K562 (cell line): Measurements from ENCODE around the gene S100A1. TPM values are rescaled to one million over a fixed set of nuclear protein-coding genes. Genes with fewer than 3 reads are reported as not detected.

Experiments used
- BCOR ChIP-seq: fragments of 450-650 bp; IDR thresholded peaks from 2 replicates; pipeline ENCODE4 v1.6.1; 2016
- BRD9 ChIP-seq: fragments of 450-650 bp; IDR thresholded peaks from 2 replicates; pipeline ENCODE4 v1.6.1; 2018; ENCODE audit warnings: low read depth; ENCODE audit not compliant: partially characterized antibody
- DDX20 ChIP-seq: fragments of 450-650 bp; IDR thresholded peaks from 2 replicates; pipeline ENCODE4 v1.6.1; 2016; ENCODE audit warnings: missing genetic modification characterization, low read depth, mild to moderate bottlenecking, missing compliant biosample characterization, moderate library complexity
- FOXP1 ChIP-seq: sonication (generic); formaldehyde crosslinking; IDR thresholded peaks from 2 replicates; pipeline ENCODE4 v1.8.0; 2022; ENCODE audit warnings: mild to moderate bottlenecking, missing genetic modification reagents
- MTA3 ChIP-seq: fragments of 450-650 bp; formaldehyde crosslinking; IDR thresholded peaks from 2 replicates; pipeline ENCODE4 v1.6.1; 2017; ENCODE audit warnings: mild to moderate bottlenecking, borderline replicate concordance
- NFE2L1 ChIP-seq: fragments of 450-650 bp; IDR thresholded peaks from 2 replicates; pipeline ENCODE4 v1.6.1; 2016; ENCODE audit warnings: missing genetic modification characterization, low read depth, mild to moderate bottlenecking, missing compliant biosample characterization, moderate library complexity, borderline replicate concordance
- PHB2 ChIP-seq: fragments of 450-650 bp; IDR thresholded peaks from 2 replicates; pipeline ENCODE4 v1.6.1; 2017; ENCODE audit warnings: low read depth
- SAP30 ChIP-seq: fragments of 200-600 bp; sonication (generic); IDR thresholded peaks from 2 replicates; pipeline ENCODE4 v1.6.1; 2012; ENCODE audit warnings: borderline replicate concordance, low read depth, mild to moderate bottlenecking, moderate library complexity, low read length, control low read depth, inconsistent platforms; ENCODE audit not compliant: insufficient read depth, poor library complexity, severe bottlenecking
- SP1 ChIP-seq: sonication (generic); formaldehyde crosslinking; IDR thresholded peaks from 2 replicates; pipeline ENCODE4 v1.8.1; 2022; ENCODE audit warnings: mild to moderate bottlenecking, missing genetic modification reagents
- TCF7 ChIP-seq: sonication (generic); IDR thresholded peaks from 2 replicates; pipeline ENCODE4 v1.6.1; 2016; ENCODE audit warnings: antibody characterized with exemption, borderline replicate concordance
- TCFL5 ChIP-seq: fragments of 250-450 bp; sonication (Bioruptor Pico); conservative IDR thresholded peaks from 2 replicates; pipeline ENCODE4 v1.6.1; 2021; ENCODE audit warnings: mild to moderate bottlenecking, moderate library complexity, matching md5 sums
- TSC22D4 ChIP-seq: fragments of 450-650 bp; IDR thresholded peaks from 2 replicates; pipeline ENCODE4 v1.6.1; 2016; ENCODE audit warnings: missing genetic modification characterization, missing biosample characterization, control low read depth
- ZFPM2 ChIP-seq: fragments of 250-450 bp; sonication (Bioruptor Pico); IDR thresholded peaks from 2 replicates; pipeline ENCODE4 v1.5.1; 2022; ENCODE audit warnings: mild to moderate bottlenecking
- ZNF140 ChIP-seq: fragments of 250-450 bp; sonication (Bioruptor Pico); IDR thresholded peaks from 2 replicates; pipeline ENCODE4 v1.8.0; 2021; ENCODE audit warnings: moderate library complexity, mild to moderate bottlenecking, inconsistent platforms
- ZNF717 ChIP-seq: fragments of 250-450 bp; sonication (Bioruptor Pico); IDR thresholded peaks from 2 replicates; pipeline ENCODE4 v1.5.0; 2021
- polyA plus RNA-seq, 8 experiments: library from polyadenylated mRNA; depleted of rRNA in 4 of 8; stranded (reverse) in 5 of 8; unstranded in 3 of 8; fragments of >200 nt; fragmentation: Nextera tagmentation in 2 of 8; fragmentation: Illumina TruSeq in 1 of 8; extraction: Ambion mirVana in 2 of 8; extraction: Trizol in 1 of 8; gene quantifications; 2 replicates each; pipeline versions ENCODE4 v1.2.1 to v1.2.3, GENCODE V29; 2011 to 2014; ENCODE audit warnings: inconsistent platforms in 1 of 8, missing spikeins in 1 of 8
- total RNA-seq, 7 experiments: library from RNA; depleted of rRNA in 6 of 7; stranded (reverse); fragments of >200 nt in 6 of 7; fragmentation: Illumina TruSeq in 2 of 7; extraction: Trizol in 2 of 7; gene quantifications; 2 replicates each; pipeline versions ENCODE4 v1.2.1 to v1.2.3, GENCODE V29; 2011 to 2021; ENCODE audit warnings: low replicate concordance in 1 of 7
- TF ChIP-seq, protein P1 (sequence below): fragments of 450-650 bp; IDR thresholded peaks from 2 replicates; pipeline ENCODE4 v1.6.1; 2016; ENCODE audit warnings: borderline replicate concordance
- TF ChIP-seq, protein P2 (sequence below), 2 experiments: fragments of 450-650 bp; IDR thresholded peaks; 2 replicates each; pipeline ENCODE4 v1.6.1; 2016
- TF ChIP-seq, protein P3 (sequence below): fragments of 250-450 bp; sonication (Bioruptor Pico); IDR thresholded peaks from 2 replicates; pipeline ENCODE4 v1.8.0; 2021; ENCODE audit warnings: borderline replicate concordance, mild to moderate bottlenecking, moderate library complexity; ENCODE audit not compliant: poor library complexity, severe bottlenecking

The S100A1 gene
- total and polyA plus RNA-seq, 9 of the 15 experiments (the other 6 are each of a cell fraction or from before 2014, with no cell fraction given): 0.44 to 30.1 (median 12.7) TPM

DNA sequence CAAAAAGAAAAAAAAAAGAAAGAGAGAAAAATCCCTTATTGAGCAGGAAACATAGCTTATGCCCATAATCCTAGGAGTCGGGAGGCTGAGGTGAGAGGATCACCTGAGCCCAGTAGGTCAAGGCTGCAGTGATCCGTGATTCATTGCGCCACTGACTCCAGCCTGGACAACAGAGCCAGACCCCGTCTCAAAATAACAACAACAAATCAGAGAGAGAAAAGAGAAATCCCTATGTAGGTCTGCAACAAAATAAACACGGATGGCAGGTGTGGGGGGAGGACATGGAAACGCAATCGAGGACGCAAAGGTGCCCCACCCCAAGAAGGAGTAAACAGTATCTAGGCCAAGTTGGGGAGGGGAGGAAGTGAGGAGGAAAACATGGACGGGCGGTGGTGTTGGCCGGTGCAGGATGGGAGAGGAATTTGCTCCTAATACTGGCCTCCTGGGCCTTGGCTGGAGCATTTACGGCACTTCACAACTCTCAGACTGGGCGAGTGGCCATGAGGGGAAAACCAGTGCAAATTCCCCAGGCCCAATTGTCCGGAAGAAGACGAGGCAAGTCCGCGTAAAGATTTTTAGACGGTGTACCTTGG is 5.0 kb downstream of the S100A1 start (continued):
- TF ChIP-seq, protein P1, sequence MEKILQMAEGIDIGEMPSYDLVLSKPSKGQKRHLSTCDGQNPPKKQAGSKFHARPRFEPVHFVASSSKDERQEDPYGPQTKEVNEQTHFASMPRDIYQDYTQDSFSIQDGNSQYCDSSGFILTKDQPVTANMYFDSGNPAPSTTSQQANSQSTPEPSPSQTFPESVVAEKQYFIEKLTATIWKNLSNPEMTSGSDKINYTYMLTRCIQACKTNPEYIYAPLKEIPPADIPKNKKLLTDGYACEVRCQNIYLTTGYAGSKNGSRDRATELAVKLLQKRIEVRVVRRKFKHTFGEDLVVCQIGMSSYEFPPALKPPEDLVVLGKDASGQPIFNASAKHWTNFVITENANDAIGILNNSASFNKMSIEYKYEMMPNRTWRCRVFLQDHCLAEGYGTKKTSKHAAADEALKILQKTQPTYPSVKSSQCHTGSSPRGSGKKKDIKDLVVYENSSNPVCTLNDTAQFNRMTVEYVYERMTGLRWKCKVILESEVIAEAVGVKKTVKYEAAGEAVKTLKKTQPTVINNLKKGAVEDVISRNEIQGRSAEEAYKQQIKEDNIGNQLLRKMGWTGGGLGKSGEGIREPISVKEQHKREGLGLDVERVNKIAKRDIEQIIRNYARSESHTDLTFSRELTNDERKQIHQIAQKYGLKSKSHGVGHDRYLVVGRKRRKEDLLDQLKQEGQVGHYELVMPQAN: no peak
- no peak for TF ChIP-seq TSC22D4 (tag)
- TF ChIP-seq DDX20 (tag): no peak
- no peak for TF ChIP-seq SP1
- TF ChIP-seq NFE2L1 (tag): no peak
- TF ChIP-seq, protein P2, sequence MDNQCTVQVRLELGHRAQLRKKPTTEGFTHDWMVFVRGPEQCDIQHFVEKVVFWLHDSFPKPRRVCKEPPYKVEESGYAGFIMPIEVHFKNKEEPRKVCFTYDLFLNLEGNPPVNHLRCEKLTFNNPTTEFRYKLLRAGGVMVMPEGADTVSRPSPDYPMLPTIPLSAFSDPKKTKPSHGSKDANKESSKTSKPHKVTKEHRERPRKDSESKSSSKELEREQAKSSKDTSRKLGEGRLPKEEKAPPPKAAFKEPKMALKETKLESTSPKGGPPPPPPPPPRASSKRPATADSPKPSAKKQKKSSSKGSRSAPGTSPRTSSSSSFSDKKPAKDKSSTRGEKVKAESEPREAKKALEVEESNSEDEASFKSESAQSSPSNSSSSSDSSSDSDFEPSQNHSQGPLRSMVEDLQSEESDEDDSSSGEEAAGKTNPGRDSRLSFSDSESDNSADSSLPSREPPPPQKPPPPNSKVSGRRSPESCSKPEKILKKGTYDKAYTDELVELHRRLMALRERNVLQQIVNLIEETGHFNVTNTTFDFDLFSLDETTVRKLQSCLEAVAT (IDR thresholded peaks at IDR 0.05): 0 out of 4 replicates have a peak, but pooled peaks of 1 of the 2 experiments have one; percentile 20
- no peak for TF ChIP-seq PHB2
- peak; percentile 39 for TF ChIP-seq BRD9
- peak; percentile 14 for TF ChIP-seq SAP30
- TF ChIP-seq TCF7: no peak
- no peak for TF ChIP-seq ZFPM2
- TF ChIP-seq MTA3: no peak
- no peak for TF ChIP-seq TCFL5 (CRISPR knock-in tag)
- no peak for TF ChIP-seq ZNF717
- TF ChIP-seq BCOR: peak; percentile 85
- no peak for TF ChIP-seq FOXP1 (CRISPR knock-in tag)
- no peak for TF ChIP-seq ZNF140 (CRISPR knock-in tag)
- TF ChIP-seq, protein P3, sequence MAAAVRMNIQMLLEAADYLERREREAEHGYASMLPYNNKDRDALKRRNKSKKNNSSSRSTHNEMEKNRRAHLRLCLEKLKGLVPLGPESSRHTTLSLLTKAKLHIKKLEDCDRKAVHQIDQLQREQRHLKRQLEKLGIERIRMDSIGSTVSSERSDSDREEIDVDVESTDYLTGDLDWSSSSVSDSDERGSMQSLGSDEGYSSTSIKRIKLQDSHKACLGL (CRISPR knock-in tag): no peak
